ENCODE measurements around the gene ERN1.

The ERN1 gene

DNA sequence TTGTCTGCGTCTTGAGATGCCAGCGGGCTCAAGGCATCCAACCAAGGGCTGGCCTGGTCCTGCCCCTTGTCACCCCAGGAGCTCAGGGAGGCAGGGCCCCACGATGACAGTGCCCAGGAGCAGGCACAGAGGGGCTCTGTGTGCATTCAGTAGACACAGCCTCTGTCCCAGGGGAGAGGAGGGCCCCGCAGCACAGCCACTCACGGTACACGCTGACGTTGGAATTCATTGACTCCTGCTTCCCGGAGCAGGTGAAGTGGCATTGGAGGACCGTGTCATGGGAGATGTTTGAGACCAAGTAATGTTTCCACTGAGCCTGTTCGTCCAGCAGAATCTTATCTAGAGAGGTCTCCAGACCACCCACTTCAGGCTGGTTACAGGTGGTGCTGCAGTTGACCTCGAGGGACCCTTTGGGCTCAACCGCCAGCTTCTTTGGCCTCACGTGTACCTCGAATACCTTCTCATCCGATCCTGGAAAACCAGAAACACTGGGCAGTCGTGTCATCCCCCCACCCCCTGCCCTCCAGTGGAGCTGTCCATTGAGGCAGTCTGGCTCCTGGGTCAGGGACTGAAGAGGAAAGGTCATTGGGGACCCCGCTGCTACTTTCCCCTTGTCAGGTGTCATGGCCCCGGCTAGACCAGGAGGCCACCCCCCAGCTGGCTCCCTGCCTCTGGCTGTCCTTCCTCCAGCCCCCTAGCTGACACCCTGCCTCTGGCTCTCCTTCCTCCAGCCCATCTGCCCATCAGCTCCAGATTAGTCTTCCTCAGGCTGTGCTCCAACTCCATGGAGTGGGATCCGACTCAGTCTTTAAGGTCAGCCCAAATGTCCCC, 124.8 kb downstream of the ERN1 start:
- H3K4me2 ChIP-seq (ENCODE audit: insufficient read depth, low read length) = no peak overlapping the region
- H3K27ac ChIP-seq (ENCODE audit: low read length) = no peak overlapping the region
- no peak for ATAC-seq (ENCODE audit: insufficient read depth, low read depth)
- no peaks in the 10 kb centered on the region for H3K9me3 ChIP-seq (ENCODE audit: insufficient read depth, low read length, severe bottlenecking)
- H4K20me1 ChIP-seq (ENCODE audit: insufficient read depth, low read length) = peaks cover 12% of the 10 kb centered on the region; the same call in 1 of the 2 replicates
- H3K36me3 ChIP-seq (ENCODE audit: insufficient read depth, low read length) = peaks cover 40% of the 10 kb centered on the region
- H3K4me1 ChIP-seq (ENCODE audit: insufficient read depth, low read length) = no peaks in the 10 kb centered on the region
- H3K79me2 ChIP-seq (ENCODE audit: insufficient read depth, low read length) = peaks cover 15% of the 10 kb centered on the region
- H3K27me3 ChIP-seq (ENCODE audit: insufficient read depth, low read length, poor library complexity) = no peaks in the 10 kb centered on the region
- H3K4me3 ChIP-seq (ENCODE audit: low read depth in 1 of 2, low read length in 2 of 2) = no peak overlapping the region
- DNase-seq = no peak
- TF ChIP-seq, protein P1, sequence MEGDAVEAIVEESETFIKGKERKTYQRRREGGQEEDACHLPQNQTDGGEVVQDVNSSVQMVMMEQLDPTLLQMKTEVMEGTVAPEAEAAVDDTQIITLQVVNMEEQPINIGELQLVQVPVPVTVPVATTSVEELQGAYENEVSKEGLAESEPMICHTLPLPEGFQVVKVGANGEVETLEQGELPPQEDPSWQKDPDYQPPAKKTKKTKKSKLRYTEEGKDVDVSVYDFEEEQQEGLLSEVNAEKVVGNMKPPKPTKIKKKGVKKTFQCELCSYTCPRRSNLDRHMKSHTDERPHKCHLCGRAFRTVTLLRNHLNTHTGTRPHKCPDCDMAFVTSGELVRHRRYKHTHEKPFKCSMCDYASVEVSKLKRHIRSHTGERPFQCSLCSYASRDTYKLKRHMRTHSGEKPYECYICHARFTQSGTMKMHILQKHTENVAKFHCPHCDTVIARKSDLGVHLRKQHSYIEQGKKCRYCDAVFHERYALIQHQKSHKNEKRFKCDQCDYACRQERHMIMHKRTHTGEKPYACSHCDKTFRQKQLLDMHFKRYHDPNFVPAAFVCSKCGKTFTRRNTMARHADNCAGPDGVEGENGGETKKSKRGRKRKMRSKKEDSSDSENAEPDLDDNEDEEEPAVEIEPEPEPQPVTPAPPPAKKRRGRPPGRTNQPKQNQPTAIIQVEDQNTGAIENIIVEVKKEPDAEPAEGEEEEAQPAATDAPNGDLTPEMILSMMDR (IDR thresholded peaks at IDR 0.05; ENCODE audit: borderline replicate concordance, extremely low read depth, low read length, poor library complexity, severe bottlenecking) = no peak
- no peak for TF ChIP-seq EZH2 (IDR thresholded peaks at IDR 0.05; ENCODE audit: borderline replicate concordance, low read depth, low read length, severe bottlenecking)
- H2AFZ ChIP-seq (ENCODE audit: low read depth, low read length) = no peak overlapping the region
- no peak overlapping the region for H3K9ac ChIP-seq (ENCODE audit: low read depth, low read length)

GRCh38 chr17:64004218-64004770, 125.7 kb downstream of the ERN1 start:
- no peak overlapping the region for H3K9ac ChIP-seq (ENCODE audit: low read depth, low read length)
- peaks cover 8% of the 10 kb centered on the region; the same call in 1 of the 2 replicates for H3K79me2 ChIP-seq (ENCODE audit: insufficient read depth, low read length)
- TF ChIP-seq EZH2 (IDR thresholded peaks at IDR 0.05; ENCODE audit: borderline replicate concordance, low read depth, low read length, severe bottlenecking) = no peak
- TF ChIP-seq, protein P1 (IDR thresholded peaks at IDR 0.05; ENCODE audit: borderline replicate concordance, extremely low read depth, low read length, poor library complexity, severe bottlenecking) = no peak
- peaks cover 3% of the 10 kb centered on the region for H3K4me1 ChIP-seq (ENCODE audit: insufficient read depth, low read length)
- no peak overlapping the region for H3K27ac ChIP-seq (ENCODE audit: low read length)
- H3K9me3 ChIP-seq (ENCODE audit: insufficient read depth, low read length, severe bottlenecking) = no peaks in the 10 kb centered on the region
- ATAC-seq (ENCODE audit: insufficient read depth, low read depth) (no peak), DNase-seq (no peak)
- H4K20me1 ChIP-seq (ENCODE audit: insufficient read depth, low read length) = peaks cover 12% of the 10 kb centered on the region; the same call in 1 of the 2 replicates
- H2AFZ ChIP-seq (ENCODE audit: low read depth, low read length) = no peak overlapping the region
- H3K4me2 ChIP-seq (ENCODE audit: insufficient read depth, low read length) = no peak overlapping the region
- peaks cover 40% of the 10 kb centered on the region for H3K36me3 ChIP-seq (ENCODE audit: insufficient read depth, low read length)
- H3K4me3 ChIP-seq (ENCODE audit: low read depth in 1 of 2, low read length in 2 of 2) = no peak overlapping the region
- no peaks in the 10 kb centered on the region for H3K27me3 ChIP-seq (ENCODE audit: insufficient read depth, low read length, poor library complexity)

DNA sequence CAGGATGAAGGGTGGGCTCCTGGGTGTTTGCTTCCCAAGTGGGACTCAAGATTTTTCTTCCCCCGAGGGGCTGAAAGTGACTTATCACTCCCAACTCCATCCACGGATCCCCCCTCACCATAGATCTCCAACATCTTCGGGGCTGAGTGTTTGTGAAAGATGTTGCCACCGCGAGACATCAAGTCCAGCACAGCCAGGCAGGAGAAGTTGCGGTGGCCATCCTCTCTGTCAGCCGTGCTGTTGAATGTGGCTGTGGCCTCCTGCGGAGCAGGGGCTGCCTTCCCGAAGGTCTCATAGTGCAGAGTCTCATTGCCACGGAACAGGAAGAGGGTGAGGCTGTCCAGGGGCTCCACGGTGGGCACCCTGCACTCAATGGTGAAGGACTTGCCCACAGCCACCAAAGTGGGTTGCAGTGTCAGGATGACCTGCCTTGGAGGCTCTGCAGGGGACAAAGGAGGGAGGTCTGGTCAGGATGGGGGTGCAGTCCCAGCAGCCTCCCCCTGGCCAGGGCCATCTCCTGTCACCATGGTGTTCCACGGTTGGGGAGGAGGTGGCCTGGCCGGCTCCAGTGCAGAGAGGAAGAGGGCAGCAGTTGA, 126.3 kb downstream of the ERN1 start:
- no peak overlapping the region for H3K27ac ChIP-seq (ENCODE audit: low read length)
- peaks cover 10% of the 10 kb centered on the region for H3K4me1 ChIP-seq (ENCODE audit: insufficient read depth, low read length)
- 0 out of 2 replicates have a peak, but pooled peaks cover 3% of the 10 kb centered on the region for H3K79me2 ChIP-seq (ENCODE audit: insufficient read depth, low read length)
- H3K36me3 ChIP-seq (ENCODE audit: insufficient read depth, low read length) = peaks cover 40% of the 10 kb centered on the region
- DNase-seq (no peak), ATAC-seq (ENCODE audit: insufficient read depth, low read depth) (no peak)
- TF ChIP-seq EZH2 (IDR thresholded peaks at IDR 0.05; ENCODE audit: borderline replicate concordance, low read depth, low read length, severe bottlenecking) = no peak
- TF ChIP-seq, protein P1 (IDR thresholded peaks at IDR 0.05; ENCODE audit: borderline replicate concordance, extremely low read depth, low read length, poor library complexity, severe bottlenecking) = no peak
- no peak overlapping the region for H2AFZ ChIP-seq (ENCODE audit: low read depth, low read length)
- H3K4me3 ChIP-seq (ENCODE audit: low read depth in 1 of 2, low read length in 2 of 2) = no peak overlapping the region
- H3K27me3 ChIP-seq (ENCODE audit: insufficient read depth, low read length, poor library complexity) = no peaks in the 10 kb centered on the region
- no peak overlapping the region for H3K4me2 ChIP-seq (ENCODE audit: insufficient read depth, low read length)
- H3K9me3 ChIP-seq (ENCODE audit: insufficient read depth, low read length, severe bottlenecking) = no peaks in the 10 kb centered on the region
- peaks cover 8% of the 10 kb centered on the region; the same call in 1 of the 2 replicates for H4K20me1 ChIP-seq (ENCODE audit: insufficient read depth, low read length)
- H3K9ac ChIP-seq (ENCODE audit: low read depth, low read length) = no peak overlapping the region

Data from DND-41 (cell line).